ENCODE measurements around the gene PLIN3. TPM values are rescaled to one million over a fixed set of nuclear protein-coding genes. Genes with fewer than 3 reads are reported as not detected.
A peak's percentile ranks its signal among the peaks of the same experiment; 100 is the strongest.
"Not testable (repeated sequence)": the region's sequence is repeated elsewhere in the genome, so short reads cannot be mapped to it uniquely, and the experiment has no call there.

PLIN3 gene
- total RNA-seq, 1 donor: 193 TPM

DNA sequence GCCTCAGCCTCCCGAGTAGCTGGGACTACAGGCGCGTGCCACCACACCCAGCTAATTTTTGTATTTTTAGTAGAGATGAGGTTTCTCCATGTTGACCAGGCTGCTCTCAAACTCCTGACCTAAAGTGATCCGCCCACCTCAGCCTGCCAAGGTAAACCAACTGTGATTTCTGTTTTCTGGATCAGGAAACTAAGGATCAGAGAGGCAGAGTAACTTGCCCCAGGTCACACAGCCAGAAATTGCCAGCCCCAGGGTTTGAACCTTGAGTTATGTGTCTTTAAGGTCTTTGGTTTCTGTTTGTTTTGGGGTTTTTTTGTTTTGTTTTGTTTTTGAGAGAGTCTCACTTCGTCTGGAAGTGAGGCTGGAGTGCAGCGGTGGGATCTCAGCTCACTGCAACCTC, 4.2 kb upstream of the PLIN3 start:
- H3K4me3 ChIP-seq (ENCODE audit: low read depth, low read length): no peak overlapping the region
- TF ChIP-seq, protein P1, sequence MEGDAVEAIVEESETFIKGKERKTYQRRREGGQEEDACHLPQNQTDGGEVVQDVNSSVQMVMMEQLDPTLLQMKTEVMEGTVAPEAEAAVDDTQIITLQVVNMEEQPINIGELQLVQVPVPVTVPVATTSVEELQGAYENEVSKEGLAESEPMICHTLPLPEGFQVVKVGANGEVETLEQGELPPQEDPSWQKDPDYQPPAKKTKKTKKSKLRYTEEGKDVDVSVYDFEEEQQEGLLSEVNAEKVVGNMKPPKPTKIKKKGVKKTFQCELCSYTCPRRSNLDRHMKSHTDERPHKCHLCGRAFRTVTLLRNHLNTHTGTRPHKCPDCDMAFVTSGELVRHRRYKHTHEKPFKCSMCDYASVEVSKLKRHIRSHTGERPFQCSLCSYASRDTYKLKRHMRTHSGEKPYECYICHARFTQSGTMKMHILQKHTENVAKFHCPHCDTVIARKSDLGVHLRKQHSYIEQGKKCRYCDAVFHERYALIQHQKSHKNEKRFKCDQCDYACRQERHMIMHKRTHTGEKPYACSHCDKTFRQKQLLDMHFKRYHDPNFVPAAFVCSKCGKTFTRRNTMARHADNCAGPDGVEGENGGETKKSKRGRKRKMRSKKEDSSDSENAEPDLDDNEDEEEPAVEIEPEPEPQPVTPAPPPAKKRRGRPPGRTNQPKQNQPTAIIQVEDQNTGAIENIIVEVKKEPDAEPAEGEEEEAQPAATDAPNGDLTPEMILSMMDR (IDR thresholded peaks at IDR 0.05; ENCODE audit: insufficient read depth, low read depth, low read length): no peak
- no peak for DNase-seq (ENCODE audit: low read depth)

DNA sequence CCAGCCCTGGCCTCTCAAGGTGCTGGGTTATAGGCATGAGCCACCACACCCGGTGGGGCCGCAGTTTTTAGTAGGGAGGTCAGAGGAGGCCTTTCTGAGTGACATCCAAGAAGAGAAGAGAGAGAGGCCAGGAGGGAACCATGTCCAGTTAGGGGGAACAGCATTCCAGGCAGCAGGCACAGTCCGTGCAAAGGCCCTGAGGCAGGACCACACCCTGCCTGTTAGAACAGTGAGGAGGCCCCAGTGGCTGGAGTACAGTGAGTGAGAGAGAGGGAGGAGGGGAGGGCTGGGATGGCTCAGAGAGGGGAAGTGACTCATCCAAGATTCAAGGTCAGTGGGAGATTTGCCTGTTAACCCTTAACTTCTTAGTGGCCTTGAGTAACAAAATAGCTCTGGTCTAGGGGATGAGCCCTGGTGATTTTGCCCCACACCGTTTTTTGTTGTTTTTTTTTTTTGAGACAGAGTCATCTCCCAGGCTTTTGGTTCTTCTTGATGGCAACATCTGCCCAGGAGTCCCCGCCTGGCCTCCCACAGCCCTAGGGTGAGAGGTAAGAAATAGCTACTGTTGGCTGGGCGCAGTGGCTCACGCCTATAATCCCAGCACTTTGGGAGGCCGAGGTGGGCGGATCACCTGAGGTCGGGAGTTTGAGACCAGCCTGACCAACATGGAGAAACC, 2.7 kb upstream of the PLIN3 start:
- DNase-seq (ENCODE audit: low read depth): peak; percentile 93
- TF ChIP-seq, protein P1 (IDR thresholded peaks at IDR 0.05; ENCODE audit: insufficient read depth, low read depth, low read length): no peak
- no peak overlapping the region for H3K4me3 ChIP-seq (ENCODE audit: low read depth, low read length)

DNA sequence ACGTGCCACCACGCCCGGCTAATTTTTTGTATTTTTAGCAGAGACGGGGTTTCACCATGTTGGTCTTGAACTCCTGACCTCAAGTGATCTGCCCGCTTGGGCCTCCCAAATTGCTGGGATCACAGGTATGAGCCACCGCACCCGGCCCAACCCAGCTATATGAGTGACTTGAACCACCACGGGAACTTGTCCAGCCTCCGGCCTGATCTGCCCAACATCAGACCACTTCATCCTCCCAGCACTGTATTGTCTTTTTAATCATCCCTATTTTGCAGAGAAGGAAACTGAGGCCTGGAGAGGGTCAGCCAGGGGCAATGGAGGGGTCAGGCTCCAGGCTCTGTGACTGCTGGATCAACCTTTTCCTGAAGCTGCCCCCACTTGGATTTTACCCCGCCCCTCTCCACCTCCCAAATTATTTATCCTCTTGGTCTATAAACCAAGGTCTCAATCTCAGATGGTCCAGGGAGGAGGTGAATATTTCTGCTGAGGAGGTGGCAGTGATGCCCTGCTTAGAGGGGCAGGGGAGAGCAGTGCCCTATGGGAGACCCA, 893 bp upstream of the PLIN3 start:
- TF ChIP-seq, protein P1 (IDR thresholded peaks at IDR 0.05; ENCODE audit: insufficient read depth, low read depth, low read length): no peak
- DNase-seq (ENCODE audit: low read depth): no peak
- peak overlapping the region; percentile 93 for H3K4me3 ChIP-seq (ENCODE audit: low read depth, low read length)

DNA sequence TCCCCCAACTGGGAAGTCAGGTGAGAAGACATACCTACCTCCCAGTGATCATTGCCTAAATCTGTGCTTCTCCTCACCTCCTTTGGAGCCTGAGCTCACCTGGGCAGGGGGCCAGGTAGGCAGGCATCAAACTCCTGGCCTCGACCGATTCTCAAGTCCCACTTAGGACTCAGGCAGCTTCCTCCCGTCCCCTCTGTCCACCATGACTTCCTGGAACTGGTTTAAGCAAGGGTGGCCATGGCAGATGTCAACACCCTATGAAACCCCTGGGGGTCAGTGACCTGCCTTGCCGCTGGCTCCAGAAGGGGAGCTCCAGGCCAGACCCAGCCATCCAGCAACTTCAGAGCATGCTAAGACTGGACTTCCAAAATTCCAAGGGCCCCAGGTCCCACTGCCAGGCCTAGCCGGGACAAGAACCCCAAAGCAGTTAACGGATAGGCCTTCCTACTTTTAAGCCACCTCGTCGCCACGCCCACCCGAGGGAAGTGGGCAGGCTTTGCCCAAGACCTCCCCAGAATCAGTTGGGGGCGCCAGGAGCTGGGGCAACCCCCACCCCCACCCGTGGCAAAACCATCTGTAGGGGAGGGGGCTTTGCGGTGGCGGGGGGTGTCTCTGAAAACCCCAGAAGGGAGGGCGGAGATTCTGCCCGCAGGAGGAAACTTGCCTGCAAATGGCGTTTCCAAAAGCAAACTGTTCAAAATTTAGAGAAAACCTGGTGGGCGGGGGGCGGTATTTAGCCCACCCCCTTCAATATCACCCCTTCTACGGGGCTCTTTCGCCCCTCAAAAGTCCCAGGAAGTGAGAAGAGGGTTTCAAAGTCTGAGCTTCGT, 657 bp downstream of the PLIN3 start:
- TF ChIP-seq, protein P1 (IDR thresholded peaks at IDR 0.05; ENCODE audit: insufficient read depth, low read depth, low read length): no peak
- peak overlapping the region; percentile 93 for H3K4me3 ChIP-seq (ENCODE audit: low read depth, low read length)
- DNase-seq (ENCODE audit: low read depth): peak; percentile 60

DNA sequence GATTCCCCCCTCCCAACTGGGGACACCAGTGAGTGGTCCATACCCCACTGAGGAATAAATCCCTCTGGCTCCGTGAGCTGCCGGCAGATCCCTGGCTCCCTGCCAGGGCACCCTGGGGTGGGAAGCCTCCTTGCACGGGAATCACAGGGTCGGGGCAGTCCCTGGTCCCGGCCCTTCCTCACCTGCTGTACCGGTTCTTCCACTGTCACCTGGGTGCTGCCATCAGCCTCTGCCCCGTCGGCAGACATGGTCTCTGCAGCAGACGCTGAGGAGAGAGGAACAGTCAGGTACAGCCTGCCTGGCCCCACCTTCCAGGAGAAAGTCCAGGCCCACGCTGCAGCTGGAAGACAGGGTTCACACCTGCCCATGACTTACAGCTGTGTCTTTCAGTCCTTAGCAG, 6.3 kb downstream of the PLIN3 start:
- DNase-seq (ENCODE audit: low read depth): no peak
- H3K4me3 ChIP-seq (ENCODE audit: low read depth, low read length): no peak overlapping the region
- TF ChIP-seq, protein P1 (IDR thresholded peaks at IDR 0.05; ENCODE audit: insufficient read depth, low read depth, low read length): no peak

DNA sequence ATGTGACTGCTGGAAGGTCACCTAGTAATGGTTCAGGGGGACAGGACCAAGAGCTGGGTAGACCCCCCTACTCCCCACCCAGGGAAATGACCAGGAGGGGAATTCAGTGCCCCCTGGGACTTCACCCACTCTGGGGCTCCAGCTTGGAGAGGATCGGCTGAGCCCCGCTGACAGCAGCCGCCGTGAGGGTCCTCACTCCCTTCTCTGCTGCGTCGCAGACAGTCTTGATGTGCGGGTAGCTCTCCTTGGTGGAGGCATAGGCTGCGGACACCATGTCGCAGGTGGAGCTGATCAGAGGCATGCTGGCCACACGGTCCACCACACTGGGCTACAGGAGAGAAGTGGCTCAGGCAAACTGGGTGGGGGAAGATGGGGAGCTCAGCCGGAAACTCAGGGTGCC, 7.8 kb downstream of the PLIN3 start:
- no peak for DNase-seq (ENCODE audit: low read depth)
- H3K4me3 ChIP-seq (ENCODE audit: low read depth, low read length): no peak overlapping the region
- TF ChIP-seq, protein P1 (IDR thresholded peaks at IDR 0.05; ENCODE audit: insufficient read depth, low read depth, low read length): no peak

DNA sequence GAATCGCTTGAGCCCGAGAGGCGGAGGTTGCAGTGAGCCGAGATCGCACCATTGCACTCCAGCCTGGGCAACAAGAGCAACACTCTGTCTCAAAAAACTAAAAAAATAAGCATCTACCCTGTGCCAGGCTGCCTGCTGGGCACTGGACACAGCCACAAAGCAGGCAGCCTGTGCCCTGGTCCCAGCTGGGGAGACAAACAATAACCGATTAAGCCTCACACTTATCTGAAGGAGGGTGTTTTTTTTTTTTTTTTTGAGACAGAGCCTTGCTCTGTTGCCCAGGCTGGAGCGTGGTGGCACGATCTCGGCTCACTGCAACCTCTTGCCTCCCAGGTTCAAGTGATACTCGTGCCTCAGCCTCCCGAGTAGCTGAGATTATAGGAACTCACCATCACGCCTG, 11.0 kb downstream of the PLIN3 start:
- not testable (repeated sequence) for H3K4me3 ChIP-seq (ENCODE audit: low read depth, low read length); DNase-seq (ENCODE audit: low read depth)

DNA sequence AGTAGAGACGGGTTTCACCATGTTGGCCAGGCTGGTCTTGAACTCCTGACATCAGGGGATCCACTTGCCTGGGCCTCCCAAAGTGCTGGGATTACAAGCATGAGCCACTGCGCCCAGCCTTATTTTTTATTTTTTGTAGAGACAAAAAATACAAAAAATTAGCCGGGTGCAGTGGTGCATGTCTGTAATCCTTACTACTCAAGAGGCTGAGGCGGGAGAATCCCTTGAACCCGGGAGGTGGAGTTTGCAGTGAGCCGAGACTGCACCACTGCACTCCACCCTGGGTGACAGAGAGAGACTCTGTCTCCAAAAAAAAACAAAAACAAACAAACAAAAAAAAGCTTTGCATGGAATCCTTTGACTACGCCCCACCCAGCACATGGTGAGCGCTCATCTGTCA, 14.0 kb downstream of the PLIN3 start:
- DNase-seq (ENCODE audit: low read depth); H3K4me3 ChIP-seq (ENCODE audit: low read depth, low read length): not testable (repeated sequence)

Measured in fibroblast of villous mesenchyme (primary cell).